Endothelial cell of hepatic sinusoid (primary cell): ENCODE results near the gene ERC2.

ENCODE experiments used
- in situ Hi-C: cut with HindIII; loops from 2 replicates; pipeline ENCODE4 v1.10.0; 2017; ENCODE audit warnings: low sequenced_read_pairs

ERC2 gene

DNA sequence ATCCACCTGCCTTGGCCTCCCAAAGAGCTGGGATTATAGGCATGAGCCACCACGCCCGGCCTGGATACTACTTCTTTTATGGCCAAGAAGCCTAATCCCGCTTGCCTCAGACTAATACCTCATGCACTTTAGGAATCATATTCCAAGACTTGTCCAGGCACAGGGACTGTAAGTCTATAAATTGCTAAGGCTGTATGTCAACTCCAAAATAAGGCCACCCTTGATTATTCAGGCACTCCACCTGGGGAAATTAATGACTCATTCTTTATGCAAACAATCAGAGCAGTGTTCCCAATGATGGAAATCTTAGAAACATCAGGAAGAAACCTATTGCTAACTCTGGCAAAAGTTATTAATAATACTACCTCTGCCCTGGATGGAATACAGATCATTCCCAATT, 98.4 kb downstream of the ERC2 start:
- in situ Hi-C loops, result no loop called here

DNA sequence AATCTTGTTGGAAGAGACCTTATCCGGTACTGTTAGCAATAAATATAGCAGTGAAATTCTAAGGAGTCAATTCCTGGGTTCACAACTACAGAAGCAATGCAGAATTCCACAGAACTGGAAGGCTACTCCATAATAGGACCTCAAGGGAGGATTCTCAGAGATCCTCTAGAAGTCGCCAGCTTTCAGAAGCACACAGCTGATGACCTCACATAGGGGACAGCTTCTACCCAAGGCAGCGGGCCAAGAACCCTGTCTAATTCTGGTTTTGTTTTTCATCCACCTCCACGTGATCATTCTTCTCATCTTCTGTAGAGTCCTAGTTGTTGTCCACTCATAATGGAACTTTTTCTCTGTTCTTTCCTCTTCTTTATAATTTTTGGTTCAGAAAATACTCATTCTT, 99.4 kb downstream of the ERC2 start:
- in situ Hi-C loops, result no loop called here

DNA sequence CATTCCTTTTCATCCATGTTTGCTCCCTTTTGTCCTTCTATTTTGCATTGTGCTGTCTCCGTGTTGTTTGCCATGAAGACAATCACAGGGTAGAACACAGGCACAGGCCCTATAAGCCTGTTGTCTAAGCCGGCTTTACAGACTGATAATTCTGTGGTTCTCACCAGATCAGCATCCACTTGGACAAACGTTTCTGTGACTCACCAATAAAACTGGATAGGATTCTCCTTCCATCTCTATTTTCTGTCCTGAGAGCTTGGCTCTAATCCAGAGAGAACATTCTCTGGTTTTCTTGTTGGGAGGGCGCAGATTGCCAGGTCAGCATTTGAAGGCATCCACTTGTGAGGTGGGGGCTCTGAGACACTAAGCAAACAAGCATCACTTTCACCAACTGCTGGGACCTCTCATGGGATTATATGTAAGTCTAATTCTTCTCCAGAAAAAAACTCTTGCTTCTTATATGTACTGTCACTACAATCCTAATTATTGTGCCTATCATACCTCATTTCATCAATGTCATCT, 101.6 kb downstream of the ERC2 start:
- in situ Hi-C loops, result no loop called here

DNA sequence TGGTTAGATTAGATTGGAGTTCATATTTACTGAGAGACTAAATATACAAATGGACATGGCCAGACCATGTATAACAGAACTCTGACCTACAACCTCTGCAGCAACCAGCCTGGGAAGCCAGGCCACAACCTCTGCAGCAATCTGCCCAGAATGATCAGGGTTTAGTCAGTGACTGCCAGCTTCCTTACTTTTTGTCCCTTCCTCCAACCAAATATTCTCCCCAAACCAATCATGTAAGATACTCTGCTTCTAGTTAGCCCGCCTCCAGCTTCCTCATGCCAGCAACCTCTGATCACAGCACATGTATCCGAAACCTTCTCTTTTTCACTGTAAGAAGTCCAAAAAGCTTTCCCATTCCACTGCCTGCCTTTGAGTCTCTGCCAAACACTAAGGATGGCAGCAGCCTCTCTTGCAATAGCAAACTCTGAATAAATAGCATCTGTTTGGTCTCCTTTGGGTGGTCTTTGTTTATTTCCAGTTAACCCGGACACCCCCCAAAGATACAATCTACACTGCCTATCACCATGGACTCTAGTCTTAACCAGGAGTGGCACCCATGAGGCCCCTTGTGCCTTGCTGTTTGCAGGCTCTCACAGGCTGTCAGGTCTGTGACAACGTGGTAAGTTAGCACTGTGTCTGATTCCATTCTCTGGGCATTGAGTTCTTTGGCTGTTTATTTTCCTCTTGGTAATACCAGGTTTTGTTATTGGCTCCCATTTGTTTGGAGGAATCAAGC, 102.2 kb downstream of the ERC2 start:
- in situ Hi-C loops, result no loop called here

DNA sequence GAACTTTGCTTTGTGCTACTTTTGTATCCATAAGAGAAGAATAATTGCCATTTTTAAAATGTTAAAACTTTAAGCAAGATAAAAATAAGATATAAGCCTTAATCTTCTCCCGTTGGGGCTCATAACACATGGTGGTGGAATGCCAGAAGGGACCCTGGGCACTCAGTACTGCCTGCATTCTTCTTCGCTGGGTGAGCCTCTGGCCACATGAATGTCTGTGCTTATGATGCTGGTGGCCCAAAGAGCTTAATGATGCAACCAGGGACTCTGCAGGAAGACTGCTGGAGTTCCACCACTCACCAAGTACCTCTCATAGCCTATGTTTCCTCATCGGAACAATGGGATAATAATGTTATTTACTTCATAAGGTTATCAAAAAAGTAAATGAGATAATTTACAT, 103.6 kb downstream of the ERC2 start:
- in situ Hi-C loops, result no loop called here

DNA sequence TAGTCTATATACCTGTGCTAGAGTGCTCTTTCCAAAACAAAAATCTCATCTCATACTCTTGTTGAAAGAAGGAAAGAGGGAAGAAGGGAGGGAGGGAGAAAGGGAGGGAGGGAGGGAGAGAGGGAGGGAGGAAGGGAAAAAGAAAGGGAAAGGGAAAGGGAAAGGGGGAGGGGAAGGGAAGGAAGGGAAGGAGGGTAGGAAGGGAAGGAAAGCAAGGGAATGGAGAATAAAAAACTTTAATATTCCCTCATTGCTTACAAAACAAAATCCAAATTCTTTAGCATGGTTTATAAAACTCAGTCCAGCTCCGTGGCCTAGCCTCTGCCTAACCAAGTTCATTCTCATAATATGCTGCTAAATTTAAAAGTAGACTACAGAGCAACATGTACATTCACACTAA, 104.5 kb downstream of the ERC2 start:
- in situ Hi-C loops, result no loop called here

DNA sequence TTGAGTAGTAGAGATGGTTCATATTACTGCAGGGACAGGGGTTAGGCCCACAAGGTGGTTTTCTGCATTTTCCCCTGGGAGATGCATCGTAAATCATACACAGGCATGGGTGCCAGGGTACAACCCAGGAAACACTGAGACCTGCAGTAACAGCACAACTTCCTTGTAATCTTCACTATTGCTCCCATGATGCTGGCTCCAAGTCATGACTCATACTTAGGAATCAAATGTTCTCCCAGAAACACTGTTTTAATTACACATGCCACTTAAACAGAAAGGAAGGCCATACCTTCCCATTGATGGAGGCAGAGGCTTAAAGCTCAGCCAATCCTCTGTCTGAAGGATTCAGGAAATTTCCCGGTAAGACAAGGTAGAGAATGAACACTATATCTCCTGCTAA, 106.5 kb downstream of the ERC2 start:
- in situ Hi-C loops, result no loop called here

DNA sequence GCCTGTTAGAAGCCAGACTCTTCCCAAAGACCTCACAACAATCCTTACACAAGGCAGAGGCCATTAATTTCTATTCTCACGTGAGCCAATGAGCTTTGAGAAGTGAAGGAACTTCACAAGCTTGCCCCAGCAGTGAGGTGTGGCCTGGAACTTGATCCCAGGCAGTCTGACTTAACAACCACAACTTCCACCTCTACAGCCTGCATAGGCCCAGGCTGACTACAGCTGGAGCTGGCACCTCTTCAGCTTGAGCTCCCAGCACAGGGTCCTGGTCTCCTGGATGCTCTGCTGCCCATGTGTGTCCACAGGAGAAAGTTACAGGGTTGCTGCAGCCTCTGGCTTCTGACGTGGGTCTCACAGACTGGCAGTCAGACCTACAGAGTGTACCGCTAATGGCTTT, 111.0 kb downstream of the ERC2 start:
- in situ Hi-C loops, result no loop called here

DNA sequence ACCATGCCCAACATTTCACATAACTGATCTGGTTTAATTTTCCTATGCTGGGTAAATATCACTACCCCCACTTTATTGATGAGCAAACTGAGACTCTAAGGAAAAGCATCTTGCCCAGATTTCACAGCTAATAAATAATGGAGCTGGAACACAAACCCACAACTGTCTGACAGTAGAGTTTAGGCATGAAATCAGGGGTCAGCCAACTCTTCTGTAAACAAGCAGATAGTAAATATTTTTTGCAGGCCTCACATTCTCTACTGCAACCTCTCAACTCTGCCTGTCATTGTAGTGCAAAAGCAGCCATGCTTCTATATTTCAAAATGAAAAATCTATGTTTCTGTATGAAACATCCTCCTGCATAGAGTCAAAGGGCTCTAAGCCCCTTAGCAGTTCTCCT, 111.5 kb downstream of the ERC2 start:
- in situ Hi-C loops, result no loop called here

DNA sequence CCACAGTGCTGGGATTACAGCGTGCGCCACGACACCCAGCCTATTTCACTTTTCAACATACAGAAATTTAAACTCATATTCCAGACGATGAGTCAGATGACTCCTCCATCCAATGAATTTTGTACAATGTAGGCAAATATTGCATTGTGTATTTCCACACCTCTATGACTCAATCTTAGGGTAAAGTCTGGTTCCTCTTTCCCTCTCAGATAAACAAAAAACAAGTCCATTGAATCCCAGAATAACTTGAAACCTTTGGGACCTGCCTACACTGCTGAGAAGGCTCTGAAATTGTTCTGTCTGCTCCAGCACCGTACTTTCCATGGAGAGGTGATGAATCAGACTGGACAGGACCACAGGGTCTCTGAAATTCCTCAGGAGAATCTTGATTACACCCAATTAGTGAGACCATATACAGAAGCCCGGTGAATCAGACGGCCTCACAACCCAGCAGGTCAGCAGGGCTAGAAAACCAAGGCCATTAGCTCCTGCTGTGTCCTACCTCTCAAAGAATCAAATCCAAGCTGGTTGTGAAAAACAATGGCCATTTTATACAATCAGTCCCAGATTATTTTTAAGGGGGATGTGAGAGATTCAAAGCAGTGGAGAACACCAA, 112.6 kb downstream of the ERC2 start:
- in situ Hi-C loops, result no loop called here

DNA sequence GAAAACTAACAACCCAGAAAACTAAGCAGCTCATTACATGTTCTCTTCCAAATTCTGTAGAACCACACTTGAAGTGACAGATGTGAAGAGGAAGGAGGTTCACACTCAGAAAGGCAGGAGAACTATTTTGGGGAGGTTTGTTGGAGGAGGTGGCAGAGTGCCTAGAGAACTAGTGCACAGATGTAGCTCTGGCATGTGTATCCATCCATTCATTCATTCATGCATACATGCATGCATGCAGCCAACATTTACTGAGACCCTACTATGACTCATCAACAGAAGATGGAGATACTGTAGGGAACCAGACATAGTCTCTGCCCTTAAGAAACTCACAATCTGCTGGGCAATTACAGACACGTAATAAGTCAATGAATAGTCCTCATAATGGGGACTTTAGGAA, 116.7 kb downstream of the ERC2 start:
- in situ Hi-C loops, result no loop called here

DNA sequence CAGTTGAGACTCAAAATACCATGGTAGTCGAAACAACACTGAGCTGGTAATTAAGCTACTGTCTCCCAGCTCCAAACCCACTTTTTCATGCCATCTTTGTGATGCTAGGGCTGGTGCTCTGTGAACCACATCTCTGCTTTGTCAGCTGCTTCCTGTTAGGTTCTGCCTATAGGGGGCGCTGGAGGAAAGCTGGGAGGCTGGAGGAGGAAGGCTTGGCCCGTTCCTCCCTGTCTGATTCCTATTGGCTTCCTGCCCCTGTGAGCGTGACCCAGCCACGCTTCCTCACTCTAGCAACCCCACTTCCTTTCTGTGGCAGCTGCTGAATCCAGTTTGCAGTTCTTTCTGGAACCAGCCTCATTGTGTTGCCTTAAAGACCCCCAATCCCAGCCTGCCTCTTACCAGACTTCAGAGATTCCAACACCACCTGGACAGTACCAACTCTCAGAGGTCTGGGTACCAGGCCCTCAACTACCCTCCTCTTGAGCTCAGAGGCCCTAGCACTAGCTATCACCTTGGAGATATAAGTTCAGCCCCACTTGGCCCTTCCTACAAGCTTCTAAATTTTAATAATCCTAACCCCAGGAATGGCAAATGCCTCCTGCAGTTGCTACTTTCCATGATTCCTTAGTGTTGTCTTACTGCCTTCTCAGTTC, 120.9 kb downstream of the ERC2 start:
- in situ Hi-C loops, result no loop called here

DNA sequence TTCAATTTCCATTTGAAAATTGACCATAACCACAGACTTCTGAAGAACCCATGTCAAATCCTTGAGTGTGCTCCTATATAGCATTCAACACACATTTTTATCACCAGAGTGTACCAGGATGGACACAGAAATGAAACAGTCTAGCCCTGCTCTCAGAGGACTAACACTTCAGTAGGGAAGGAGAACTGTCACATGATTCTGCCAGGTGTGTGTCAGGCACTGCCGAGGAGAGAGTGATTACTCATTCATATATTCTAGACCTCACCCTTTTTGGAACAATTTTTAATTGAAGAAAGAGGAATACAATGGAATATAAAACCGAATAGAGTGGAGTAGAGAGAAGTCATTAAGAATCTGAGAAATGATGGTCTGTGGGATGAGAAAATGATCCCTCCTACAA, 125.8 kb downstream of the ERC2 start:
- in situ Hi-C loops, result no loop called here

DNA sequence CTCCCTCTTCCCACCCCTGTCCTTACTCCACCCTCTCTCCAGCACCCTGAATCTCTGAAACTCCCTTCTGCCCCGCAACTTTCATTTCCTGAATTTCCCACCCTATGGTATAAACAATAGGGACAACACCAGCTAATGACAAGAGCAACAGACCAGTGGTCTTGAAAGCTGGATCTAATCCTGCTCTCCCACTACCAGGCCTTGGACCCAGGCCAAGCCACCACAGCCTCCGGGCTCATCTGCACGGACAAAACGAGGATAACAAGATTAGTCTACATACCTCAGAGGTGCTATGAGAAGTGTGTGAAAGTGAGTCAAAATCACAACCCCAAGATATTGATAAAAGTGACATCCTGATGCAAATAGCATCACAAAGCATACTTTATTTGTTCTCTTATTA, 128.6 kb downstream of the ERC2 start:
- in situ Hi-C loops, result no loop called here

DNA sequence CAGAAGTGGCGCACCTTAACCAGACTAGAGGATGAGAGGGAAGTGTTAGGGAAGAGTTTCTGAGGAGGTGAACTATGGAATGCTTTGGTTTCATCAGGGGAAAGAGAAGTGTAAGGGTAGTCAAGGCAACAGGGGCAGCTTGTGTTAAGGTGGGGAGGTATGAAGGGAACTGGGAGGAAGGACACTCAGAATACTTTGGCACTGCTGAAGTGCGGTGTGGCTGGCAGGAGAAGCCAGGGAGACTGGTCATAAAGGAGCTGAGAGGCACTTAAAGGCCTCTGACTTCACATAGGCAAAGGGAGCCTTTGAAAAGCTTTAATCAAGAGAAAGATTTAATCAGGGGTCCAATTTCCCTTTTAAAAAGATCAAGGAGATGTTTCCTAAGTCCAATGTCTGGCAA, 129.0 kb downstream of the ERC2 start:
- in situ Hi-C loops, result no loop called here

DNA sequence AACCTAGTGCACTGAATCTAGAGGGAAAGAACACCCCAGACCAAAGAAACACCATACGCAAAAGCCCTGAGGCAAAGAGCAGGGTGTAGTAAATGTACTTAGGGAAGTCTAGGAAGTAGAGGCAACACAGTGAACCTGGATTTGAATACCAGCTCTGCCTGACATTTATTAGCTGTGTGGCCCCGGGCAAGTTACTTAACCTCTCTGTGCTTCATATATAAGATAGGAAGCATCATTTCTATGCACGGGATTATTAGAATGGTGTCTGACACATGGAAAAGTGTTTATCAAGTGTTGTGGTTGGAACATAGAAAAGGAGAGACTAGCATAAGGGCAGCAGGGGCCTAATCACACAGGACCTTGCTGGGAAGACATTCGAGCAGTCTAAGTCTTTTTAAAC, 132.2 kb downstream of the ERC2 start:
- in situ Hi-C loops, result no loop called here

DNA sequence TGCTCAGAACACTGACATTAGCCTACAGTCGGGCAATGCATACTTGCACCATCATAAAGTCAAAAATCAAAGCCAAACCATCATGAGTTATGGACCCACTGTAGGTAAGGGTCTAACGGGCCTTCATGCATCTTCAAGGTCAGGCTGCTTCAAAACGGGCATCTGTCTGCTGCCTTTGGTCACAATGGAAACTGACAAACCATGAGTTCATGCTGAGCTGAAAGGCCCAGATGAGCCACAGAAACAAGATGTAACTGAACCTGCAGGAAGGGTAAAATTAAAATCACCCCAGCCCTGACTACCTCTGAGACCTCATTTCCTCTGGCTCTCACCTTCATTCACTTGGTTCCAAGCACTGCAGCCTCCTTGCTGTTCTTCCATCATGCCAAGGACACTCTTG, 143.8 kb downstream of the ERC2 start:
- in situ Hi-C loops, result no loop called here

DNA sequence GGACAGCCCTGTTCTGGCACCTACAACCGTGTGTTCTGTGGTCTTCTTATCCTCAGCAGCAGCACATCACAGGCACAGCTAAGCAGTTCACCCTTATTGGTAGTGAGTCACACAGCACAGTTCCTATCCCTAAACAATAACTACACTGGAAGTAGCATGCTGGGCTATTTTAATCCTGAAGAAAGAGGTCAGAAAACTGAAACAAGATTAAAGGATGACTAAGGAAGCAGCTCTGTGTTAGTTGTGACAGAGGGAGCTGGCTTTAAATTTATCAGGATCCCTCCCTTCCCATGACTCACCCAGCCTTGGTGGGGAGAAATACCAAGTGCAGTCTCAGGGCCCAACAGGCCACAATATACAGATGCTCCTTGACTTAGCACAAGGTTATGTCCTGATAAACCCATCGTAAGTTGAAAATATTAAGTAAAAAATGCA, 144.3 kb downstream of the ERC2 start:
- in situ Hi-C loops, result no loop called here

DNA sequence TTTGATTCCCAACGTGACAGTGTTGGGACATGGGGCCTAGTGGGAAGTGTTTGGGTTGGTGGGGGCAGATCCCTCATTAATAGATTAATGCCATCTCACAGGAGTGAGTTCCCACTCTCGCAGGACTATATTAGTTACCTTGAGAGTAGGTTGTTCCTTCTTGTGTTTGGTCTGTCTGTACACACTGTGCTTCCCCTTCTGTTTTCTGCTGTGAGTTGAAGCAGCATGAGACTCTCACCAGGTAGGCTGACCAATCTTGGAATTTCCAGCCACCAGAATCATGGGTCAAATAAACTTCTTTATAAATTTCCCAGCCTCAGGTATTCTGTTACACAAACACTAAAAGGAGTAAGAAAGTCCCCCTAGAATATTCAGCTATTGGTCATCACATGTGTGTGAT, 145.4 kb downstream of the ERC2 start:
- in situ Hi-C loops, result no loop called here

DNA sequence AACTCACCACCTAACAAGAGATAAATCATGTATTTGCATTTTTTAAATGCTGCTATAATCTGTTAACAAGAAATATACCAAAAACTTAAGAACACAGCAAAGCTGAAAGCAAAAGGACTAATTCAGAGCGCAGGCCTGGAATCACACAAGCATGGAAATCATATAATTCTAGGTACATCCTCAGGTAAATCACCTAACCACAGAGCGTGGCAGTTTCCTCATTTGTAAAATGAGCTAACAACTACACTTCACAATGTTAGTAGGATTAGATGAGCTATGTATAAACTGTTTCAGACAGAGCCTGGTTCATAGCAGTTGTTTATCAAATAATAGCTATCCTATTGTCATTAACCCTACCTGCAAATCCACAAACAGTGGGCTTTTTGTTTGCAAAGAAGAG, 146.4 kb downstream of the ERC2 start:
- in situ Hi-C loops, result no loop called here

DNA sequence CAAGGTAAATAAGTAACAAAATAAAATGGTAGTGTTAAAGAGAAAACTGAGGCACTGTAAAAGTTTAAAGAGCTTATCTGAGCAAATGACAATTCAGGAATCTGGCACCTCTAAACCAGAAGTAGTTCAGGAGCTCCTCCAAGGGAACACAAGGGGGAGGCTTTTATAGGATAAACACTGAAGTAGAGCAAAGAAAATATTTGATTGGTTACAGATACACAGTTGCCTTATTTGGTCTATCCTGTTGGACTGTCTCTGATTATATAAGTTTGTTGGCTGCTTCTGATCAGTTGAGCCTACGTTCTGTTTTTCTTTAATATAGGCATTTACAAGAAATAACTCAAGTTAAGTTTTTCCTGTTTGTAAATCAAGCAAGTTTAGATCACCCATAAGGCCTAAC, 146.9 kb downstream of the ERC2 start:
- in situ Hi-C loops, result no loop called here

DNA sequence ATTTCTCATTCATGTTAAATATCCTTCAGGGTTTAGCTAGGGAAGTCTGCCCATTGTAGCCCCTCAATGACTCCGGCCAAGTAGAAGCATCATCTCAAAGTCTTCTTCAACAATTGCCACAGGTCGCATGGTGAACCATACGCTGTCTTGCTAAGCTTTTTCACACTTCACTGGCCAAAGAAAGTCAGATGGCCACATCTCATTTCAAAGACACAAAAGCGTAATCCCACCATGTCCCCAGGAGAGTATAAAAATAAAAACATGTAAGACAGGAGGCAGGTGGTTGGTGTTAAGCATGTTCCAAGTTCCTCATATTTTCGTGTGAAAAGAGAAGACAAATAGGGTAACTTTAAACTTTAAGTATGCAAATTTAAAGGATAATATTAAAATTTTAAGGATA, 147.4 kb downstream of the ERC2 start:
- in situ Hi-C loops, result no loop called here
